GM18873 (cell line): Measurements from ENCODE around the gene DPYD.

Source experiments
- ATAC-seq: cut with Tn5 transposase; IDR thresholded peaks from one replicate; pipeline ENCODE4 v1.9.1; 2021; ENCODE audit warnings: mild to moderate bottlenecking, moderate library complexity, moderate number of reproducible peaks; ENCODE audit not compliant: unreplicated experiment, low FRiP score

Gene DPYD

DNA sequence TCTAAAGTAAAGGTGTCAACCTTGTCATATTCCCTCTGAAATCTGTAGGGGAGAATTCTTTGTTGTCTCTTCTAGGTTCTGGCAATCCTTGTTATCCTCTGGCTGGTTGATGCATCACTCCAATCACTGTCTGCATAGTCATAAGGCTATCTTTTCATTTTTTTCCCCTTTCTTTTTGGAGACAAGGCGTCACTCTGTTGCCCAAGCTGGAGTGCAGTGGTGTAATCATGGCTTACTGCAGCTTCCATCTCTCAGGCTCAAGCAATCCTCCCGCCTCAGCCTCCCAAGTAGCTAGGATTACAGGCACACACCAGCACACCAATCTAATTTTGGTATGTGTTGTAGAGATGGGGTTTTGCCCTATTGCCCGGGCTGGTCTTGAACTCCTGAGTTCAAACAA is 12.9 kb downstream of the DPYD start:
- ATAC-seq: no peak

DNA sequence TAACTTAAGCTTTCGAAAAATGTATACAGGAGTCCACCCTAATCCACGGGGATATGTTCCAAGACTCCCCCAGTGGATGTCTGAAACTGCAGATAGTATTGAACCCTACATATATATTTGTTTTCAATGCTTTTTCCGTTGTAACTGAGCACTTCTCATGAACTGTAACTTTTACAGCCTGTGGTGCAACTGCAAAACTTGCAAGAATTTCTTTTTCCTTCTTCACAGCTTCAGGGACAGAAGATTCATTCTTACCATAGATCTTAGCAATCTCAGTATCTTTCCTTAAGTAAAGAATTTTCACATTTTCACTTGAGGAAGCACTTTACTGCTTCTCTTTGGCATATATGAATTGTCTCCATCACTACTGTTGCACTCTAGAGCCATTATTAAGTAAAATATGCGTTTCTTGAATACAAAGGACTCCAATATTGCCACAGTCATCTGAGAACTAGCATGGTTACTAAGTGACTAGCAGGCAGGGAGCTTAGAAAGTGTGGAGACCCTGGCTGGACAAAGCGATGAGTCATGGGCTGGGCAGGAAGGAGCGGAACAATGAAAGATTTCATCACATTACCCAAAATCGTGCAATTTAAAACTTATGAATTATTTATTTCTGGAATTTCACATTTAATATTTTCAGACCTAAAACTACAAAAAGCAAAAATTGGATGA is 14.1 kb downstream of the DPYD start:
- no peak for ATAC-seq

DNA sequence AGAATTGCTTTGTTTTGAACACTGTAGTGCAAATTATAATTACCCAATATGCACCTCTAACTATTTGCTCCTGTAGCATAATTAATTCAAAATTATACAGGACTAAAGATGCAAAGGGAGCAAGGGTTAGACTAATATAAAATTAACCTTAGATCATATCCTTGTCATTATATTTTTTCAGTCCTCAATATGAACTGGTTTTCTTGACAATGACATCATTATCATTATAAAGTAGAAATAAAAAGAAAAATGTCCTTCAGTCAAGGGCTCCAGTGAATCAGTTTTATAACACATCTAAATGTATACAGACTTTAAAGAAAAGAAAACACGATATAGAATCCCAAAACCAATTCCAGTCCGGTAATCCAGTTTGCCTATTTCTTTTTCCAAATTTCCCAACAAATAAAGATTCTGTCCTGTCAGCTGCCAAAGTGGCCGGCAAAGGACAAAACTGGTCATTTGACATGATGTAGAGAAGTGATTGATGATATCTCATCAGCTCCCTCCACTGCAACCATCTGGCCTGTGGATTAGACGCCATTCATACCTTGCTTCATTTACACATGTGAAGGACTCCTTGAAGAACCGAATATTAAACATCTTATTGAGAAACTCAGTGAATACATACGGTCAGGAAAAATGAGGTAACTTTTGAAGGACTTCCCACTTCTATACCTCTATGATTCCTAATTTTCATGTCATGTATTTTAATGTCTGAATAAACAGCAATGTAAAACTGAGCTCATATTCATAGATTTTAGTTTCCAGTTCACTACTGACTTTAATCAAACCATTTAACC is 15.5 kb downstream of the DPYD start:
- no peak for ATAC-seq

GRCh38 chr1:97904534-97904933 is 16.3 kb downstream of the DPYD start:
- no peak for ATAC-seq

DNA sequence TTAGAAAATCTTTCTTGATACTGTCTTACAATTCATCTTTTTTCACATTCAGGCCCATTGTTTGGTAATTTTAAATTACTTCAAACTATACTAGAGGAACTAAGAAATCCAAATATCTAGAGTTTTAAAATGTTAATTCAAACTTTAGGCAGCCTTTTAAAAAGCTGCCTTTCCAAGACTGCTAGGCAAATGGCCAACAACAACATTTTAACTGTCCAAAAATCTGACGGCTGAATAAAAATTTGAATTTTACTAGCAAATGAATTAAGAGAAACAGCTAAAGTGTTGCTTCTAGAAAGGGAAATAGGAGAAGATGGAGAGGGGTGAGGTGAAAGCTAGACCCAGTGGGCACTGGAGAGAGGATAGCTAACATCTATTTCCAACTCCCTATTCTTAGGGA is 17.2 kb downstream of the DPYD start:
- no peak for ATAC-seq

DNA sequence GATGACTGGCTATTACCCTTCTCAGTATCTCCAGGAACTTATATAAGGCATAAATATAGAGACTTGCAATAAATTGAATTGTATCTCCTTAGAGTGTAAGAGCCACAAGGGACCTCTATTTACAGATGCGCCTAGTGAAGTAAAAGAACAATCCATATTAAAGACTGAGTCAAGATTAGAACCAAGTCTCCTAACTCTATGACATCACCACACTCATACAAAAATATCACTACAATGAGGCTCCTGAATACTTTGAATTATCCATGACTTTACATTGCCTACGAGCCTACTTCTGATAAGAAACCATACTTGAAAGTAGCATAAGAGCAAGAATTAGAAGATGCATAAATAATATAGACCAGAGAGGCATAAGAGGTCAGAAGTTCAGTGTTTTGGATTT is 18.8 kb downstream of the DPYD start:
- ATAC-seq: no peak

GRCh38 chr1:97901017-97901658 is 19.7 kb downstream of the DPYD start:
- no peak for ATAC-seq

DNA sequence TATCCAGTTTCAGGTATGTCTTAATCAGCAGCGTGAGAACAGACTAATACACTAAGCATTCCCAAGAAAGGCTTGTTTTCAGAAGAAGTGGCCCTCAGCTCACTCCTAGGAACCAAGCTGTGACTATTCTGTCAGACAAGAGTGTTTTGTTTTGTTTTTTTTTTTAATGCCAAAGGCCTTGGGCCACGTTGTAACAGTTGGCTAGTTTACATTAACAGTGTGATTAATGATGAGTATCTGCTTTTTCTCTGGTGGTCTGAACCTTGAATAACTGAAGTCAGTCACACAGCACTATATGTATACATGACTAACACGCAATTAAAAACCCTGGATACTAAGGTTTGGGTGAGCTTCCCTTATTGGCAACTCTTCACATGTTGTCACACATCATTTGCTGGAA is 21.9 kb downstream of the DPYD start:
- no peak for ATAC-seq

- ATAC-seq: no peak
Observed at GRCh38 chr1:97895278-97895677, 25.6 kb downstream of the DPYD start.

GRCh38 chr1:97893844-97894243 is 27.0 kb downstream of the DPYD start:
- ATAC-seq: no peak

- ATAC-seq: no peak
Observed at GRCh38 chr1:97886199-97886598, 34.6 kb downstream of the DPYD start.

DNA sequence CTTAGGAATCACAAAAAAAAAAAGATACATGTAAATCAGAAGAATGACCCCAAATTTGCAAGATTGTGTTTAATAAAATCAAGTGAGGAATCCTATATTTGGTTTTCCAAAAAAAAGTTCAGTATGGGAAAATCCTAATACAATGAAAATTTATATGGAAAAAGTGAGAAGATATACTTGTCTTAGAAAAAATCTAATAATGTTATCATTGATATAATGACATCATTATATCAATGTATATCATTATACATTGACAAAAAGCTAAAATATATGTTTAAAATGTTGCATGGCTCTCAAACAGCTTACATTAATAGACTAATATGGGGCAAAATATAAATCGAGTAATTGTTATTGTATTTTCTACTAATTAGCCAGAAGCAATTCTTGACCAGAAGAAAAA is 37.0 kb downstream of the DPYD start:
- no peak for ATAC-seq

GRCh38 chr1:97877307-97877706 is 43.5 kb downstream of the DPYD start:
- ATAC-seq: no peak

- ATAC-seq: no peak
Observed at GRCh38 chr1:97875996-97876395, 44.8 kb downstream of the DPYD start.

GRCh38 chr1:97870589-97870988 is 50.2 kb downstream of the DPYD start:
- ATAC-seq: no peak

- ATAC-seq: no peak
Observed at GRCh38 chr1:97869441-97869840, 51.4 kb downstream of the DPYD start.

- ATAC-seq: no peak
Observed at GRCh38 chr1:97867127-97867526, 53.7 kb downstream of the DPYD start.

GRCh38 chr1:97864615-97865014 is 56.2 kb downstream of the DPYD start:
- no peak for ATAC-seq

- no peak for ATAC-seq
Observed at GRCh38 chr1:97853221-97853620, 67.6 kb downstream of the DPYD start.

DNA sequence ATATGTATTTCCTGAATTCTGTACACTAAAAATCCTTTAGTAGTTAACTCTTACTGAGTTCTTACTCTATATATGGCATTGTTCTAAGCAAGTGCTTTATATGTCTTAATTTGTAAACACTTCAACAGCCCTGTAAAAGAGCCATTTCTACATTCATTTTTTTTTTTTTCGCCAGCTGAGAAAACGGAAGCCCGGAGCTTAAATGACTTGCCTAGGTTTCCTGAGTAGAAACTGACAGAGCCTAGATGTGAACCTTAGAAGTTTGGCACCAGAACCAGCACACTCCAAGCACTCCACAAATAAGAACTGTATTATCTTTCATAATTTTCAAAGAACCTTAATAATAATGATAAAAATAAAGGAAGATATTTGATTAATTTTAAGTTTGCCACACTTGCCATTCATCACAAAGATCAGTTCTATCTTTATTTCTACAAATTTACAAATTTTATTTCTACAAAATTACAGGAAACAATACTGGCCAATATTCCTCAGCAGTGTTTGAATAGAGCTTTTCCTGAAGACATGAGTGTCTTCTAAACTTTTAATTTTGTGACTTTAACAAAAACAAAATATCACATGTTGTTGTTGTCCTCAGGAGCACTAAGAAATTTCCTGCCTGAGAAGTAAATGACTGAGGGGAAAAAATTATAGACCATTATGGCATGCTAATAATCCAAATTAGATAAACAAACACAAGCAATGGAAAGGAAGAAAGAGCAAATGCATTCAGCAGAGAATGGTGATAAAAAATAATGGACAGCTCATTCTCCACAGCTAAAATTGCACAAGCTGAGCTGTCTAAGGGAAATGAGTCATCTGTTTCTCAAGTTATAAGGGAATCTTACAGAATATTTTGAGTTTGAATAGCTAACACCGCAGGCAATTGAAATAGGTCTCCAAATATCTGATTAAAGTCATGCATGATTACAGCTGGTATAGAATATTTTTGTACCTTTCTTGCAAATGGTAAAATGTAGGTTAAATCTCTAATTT is 71.2 kb downstream of the DPYD start:
- ATAC-seq: no peak
